ENCODE data around the gene SLC6A20.
A peak's percentile ranks its signal among the peaks of the same experiment; 100 is the strongest.

The SLC6A20 gene

GRCh38 chr3:45775571-45776300 is 20.6 kb downstream of the SLC6A20 start:
- no peak overlapping the region for H3K4me3 ChIP-seq
- DNase-seq (ENCODE audit: low spot score) = peak; percentile 46
- TF ChIP-seq, protein P1, sequence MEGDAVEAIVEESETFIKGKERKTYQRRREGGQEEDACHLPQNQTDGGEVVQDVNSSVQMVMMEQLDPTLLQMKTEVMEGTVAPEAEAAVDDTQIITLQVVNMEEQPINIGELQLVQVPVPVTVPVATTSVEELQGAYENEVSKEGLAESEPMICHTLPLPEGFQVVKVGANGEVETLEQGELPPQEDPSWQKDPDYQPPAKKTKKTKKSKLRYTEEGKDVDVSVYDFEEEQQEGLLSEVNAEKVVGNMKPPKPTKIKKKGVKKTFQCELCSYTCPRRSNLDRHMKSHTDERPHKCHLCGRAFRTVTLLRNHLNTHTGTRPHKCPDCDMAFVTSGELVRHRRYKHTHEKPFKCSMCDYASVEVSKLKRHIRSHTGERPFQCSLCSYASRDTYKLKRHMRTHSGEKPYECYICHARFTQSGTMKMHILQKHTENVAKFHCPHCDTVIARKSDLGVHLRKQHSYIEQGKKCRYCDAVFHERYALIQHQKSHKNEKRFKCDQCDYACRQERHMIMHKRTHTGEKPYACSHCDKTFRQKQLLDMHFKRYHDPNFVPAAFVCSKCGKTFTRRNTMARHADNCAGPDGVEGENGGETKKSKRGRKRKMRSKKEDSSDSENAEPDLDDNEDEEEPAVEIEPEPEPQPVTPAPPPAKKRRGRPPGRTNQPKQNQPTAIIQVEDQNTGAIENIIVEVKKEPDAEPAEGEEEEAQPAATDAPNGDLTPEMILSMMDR (IDR thresholded peaks at IDR 0.05) = no peak
- no peak overlapping the region for H3K27ac ChIP-seq

- Histone ChIP-seq H3K27ac (no peak overlapping the region), H3K4me3 (no peak overlapping the region)
- TF ChIP-seq, protein P1 (IDR thresholded peaks at IDR 0.05) = no peak
- peak; percentile 59 for DNase-seq (ENCODE audit: low spot score)
Measured at GRCh38 chr3:45774581-45775521, 21.5 kb downstream of the SLC6A20 start.

DNA sequence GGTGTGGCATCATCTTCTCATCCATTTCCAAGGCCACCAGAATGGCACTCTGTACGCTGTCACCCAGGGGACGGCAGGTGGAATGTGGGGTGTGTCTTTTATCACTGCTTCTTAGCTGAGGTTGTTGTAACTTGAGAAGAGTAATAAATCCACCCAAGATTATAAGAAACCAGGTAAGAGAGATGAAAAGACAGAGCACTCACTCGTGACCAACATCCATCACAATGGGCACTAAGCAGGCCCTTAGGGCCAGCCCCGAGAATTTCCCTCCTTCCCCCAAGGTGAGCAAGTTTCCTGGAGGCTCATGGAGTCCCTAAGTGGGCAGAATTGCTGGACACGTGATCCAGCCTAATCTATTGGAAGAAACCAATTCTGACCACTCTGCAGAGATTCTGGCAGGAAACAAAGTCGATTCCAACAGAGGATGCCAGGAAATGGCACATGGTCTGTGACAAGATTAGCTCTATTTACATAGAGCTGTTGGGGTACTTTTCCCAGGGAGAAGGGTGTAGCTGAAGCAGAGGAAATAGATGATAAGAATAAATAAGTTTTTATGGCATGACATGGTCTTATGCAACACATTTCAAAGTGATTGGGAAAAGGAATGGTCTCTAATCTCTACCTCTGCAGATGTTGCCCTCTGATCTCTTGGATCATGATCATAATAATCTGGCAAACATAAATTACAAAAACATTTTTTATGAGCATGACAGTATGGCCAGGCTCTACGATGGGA is 22.5 kb downstream of the SLC6A20 start:
- DNase-seq (ENCODE audit: low spot score) = peak; percentile 4
- H3K4me3 ChIP-seq = no peak overlapping the region
- H3K27ac ChIP-seq = no peak overlapping the region
- TF ChIP-seq, protein P1 (IDR thresholded peaks at IDR 0.05) = no peak

DNA sequence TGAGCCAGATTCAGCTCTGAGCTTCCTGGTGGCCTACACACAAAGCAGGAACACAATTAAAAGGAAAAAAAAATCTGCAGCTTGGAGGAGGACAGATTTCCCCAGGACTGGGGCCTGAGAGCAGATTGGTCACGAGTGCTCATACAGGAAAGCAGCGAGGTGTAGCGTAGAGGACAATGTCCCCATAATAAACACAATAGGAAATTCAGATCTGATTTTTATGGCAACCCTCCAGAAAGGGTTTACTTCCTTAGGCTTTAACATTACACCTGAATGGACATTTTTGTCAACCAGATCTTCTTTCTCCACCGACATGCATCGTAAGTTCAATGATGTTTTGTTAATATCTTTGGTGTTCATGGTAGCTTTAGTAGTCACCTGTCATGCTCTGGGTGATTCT is 23.3 kb downstream of the SLC6A20 start:
- DNase-seq (ENCODE audit: low spot score) = peak; percentile 8
- H3K27ac ChIP-seq = no peak overlapping the region
- TF ChIP-seq, protein P1 (IDR thresholded peaks at IDR 0.05) = no peak
- no peak overlapping the region for H3K4me3 ChIP-seq

DNA sequence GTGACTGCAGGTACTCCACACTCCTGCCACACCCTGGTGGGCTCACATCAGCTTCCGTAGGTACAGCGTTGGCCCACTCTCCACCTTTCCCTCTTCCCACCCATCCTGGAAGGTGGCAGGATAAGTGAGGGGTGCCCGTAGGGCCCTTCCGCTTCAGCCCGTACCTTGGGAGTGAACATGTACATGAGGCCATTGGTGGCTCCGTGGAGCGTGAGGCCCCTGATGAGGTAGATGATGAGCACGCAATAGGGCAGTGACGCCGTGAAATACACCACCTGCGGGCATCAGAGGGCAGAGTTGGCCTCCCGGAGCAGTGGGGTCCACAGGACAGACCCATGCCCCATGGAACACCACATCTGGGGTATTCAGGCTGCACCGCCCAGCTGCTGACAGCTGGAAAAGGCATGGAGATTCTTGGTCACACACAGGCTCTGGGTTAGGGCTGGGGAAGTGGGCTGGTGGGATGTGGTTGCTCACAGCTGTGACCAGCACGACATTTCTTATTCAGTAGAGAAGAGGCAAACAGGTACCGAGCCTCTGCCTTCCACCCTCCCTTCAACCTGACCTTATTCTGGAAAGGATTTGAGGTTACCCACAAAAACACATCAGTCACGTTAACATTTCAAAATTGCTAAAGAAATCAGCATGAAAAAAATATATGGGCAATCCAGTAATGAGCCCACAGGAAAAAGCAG is 23.8 kb downstream of the SLC6A20 start:
- TF ChIP-seq, protein P1 (IDR thresholded peaks at IDR 0.05) = no peak
- Histone ChIP-seq H3K4me3 (no peak overlapping the region), H3K27ac (no peak overlapping the region)
- peak; percentile 45 for DNase-seq (ENCODE audit: low spot score)

DNA sequence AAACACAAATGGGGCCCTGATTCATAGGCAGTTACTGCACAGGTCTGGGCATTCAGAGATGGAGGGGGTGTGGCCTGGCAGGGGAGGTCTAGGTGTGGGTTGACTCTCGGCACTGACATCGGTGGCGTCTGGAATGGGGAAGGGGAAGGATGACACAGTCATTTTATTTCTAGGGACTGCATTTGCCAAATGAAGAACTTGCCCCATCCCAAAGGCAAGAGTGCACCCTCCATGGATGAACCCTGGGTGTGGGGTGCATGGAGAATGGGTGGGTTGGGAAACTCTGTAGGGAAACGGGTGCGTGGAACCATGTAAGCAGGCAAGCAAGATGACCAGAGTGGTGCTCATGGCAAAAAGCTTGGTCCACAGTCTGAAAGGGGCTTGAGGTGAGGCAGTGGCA is 24.5 kb downstream of the SLC6A20 start:
- no peak overlapping the region for H3K27ac ChIP-seq
- DNase-seq (ENCODE audit: low spot score) = peak; percentile 47
- H3K4me3 ChIP-seq = no peak overlapping the region
- TF ChIP-seq, protein P1 (IDR thresholded peaks at IDR 0.05) = no peak
